Activated CD4-positive, alpha-beta T cell treated with anti-CD3 and anti-CD28 coated beads, Interleukin-2, amount 50 U/mL, for 24 hours (primary cell): Measurements from ENCODE around the gene PLEKHA6.
"Not testable (repeated sequence)": the region's sequence is repeated elsewhere in the genome, so short reads cannot be mapped to it uniquely, and the experiment has no call there.

Source experiments
- DNase-seq, 2 donors: peaks; one replicate each; pipeline ENCODE4 v3.0.0-alpha.2; 2020; ENCODE audit warnings: low read depth in 1 of 2, low spot score in 1 of 2

Gene PLEKHA6

DNA sequence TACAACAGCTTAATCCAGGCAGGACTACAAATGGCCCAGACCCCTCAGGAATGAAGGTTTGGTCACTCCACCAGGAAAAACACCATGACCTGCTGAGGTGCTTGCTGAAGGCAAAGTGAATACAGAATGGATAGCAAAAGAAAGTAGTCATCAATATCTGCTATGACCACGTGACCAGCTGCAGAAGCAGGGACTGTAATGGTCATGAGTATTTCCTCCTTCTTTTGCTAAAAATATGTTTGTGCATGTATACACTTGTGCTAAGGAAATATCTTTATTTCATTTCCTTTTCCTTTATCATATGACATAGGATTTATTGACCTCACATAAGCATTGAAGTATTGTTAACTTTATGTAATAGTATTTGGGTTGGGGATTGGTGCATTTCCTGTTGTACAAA is 119.5 kb downstream of the PLEKHA6 start:
- DNase-seq = no peak

DNA sequence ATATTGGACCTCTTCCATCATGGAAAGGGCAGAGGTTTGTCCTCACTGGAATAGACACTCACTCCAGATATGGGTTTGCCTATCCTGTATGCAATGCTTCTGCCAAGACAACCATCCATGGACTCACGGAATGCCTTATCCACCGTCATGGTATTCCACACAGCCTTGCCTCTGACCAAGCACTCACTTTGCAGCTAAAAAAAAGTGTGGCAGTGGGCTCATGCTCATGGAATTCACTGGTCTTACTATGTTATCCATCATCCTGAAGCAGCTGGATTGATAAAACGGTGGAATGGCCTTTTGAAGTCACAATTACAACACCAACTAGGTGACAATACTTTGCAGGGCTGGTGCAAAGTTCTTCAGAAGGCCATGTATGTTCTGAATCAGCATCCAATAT is 120.3 kb downstream of the PLEKHA6 start:
- not testable (repeated sequence) for DNase-seq

DNA sequence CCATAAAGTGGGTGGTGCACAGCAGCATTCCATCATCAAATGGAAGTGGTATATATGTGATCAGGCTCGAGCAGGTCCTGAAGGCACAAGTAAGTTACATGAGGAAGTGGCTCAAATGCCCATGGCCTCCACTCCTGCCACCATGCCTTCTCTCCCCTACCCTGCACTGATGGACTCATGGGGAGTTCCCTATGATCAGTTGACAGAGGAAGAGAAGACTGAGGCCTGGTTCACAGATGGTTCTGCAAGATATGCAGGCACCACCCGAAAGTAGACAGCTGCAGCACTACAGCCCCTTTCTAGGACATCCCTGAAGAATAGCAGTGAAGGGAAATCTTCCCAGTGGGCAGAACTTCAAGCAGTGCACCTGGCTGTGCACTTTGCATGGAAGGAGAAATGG is 121.2 kb downstream of the PLEKHA6 start:
- not testable (repeated sequence) for DNase-seq

DNA sequence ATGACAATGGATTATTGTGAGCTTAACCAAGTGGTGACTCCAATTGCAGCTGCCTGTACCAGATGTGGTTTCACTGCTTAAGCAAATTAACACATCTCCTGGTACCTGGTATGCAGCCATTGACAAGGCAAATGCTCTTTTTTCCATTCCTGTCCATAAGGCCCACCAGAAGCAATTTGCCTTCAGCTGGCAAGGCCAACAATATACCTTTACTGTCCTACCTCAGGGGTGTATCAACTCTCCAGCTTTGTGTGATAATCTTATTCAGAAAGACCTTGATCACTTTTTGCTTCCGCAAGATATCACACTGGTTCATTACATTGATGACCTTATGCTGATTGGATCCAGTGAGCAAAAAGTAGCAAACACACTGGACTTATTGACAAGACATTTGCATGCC is 122.2 kb downstream of the PLEKHA6 start:
- DNase-seq = not testable (repeated sequence)

DNA sequence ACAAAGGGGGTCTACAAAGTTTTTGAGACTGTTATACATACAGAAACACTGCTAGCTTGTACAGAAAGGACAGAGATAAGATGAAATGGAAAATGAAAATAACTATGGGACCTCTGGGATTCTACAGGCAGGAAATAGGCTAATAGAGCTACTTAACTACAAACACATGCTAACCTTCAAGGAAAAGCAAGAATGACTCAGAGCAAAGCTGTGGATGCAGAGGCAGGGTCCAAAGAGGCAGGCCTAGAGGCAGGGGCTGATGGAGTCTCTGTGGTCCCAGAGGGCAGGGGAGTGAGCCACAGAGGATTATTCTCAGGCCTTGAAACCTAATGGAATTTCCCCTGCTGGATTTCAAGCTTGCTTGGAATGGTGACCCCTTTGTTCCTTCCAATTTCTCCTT is 127.2 kb downstream of the PLEKHA6 start:
- DNase-seq = no peak

DNA sequence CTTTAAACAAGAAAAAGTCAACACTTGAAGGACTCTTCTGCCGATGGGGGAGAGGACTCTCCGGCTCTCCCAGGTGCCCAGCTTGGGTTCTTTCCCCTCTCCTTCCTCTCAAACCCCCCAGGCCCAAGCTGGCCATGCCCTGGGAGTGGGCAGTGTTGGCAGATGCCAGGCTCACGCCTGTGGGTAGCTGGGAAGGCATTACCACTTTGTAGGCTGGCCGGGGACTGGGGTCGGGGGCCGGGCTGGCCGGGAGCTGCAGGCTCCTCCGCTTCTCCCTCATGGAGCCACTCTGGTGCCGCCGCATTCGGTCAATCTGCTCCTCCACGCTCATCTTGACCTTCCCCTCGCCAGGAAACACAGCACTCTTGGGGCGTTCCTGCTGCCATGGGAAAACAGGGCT is 129.5 kb downstream of the PLEKHA6 start:
- no peak for DNase-seq

DNA sequence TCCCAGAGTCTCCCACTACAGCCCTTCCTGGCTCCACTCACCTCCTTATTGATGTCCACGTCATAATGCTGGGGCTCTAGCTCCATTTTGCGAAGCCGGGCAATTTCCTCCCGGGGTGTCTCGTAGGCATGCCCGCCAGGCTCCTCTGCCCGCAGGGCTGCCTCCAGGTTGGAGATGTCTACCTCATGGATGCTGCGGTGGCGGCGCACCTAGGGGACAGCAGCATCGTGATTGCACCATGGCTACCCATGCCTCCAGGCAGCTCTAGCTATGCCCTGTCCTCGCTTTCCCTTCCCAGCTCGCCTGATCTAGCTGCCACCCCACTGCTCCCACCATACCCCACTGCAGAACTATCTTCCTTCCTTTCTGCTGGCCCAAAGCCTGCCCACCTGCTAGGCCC is 130.8 kb downstream of the PLEKHA6 start:
- DNase-seq = no peak

DNA sequence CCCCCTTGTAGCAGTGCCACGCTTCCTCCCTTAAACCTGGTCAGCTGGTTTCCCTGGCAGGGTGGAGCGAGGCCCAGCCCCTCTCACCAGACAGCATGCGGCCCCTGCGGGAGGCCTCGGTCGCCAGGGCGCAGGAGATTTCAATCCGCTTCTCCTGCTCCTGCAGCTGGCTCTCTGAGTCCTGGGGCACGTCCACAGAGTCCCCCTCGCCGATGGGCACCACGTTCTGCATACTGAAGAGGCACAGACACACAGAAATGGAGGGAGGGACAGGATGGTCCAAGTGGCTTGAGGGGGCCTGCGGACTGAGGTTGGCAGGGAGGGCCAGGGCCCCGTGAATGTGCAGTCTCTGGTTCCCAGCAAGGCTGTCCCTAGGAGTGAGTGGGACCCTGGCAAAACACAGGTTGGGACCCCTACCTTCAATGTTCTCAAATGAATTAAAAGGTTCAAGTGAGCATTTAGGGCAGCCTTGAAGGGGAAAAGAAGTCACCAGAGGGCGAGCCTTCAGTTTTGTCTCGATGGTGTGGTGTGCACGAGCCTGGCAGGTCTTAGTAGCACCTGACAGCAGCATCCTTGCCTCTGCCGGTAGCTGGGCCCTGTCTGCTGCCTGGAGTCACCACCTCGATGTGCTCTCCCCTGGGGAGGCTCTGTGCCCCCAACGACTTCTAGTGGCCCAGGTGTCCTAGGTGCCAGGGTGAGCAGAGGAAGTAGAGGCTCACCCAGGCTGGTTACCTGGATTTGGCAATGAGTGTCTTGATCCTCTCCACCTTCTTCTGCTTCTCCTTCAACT is 131.5 kb downstream of the PLEKHA6 start:
- no peak for DNase-seq

DNA sequence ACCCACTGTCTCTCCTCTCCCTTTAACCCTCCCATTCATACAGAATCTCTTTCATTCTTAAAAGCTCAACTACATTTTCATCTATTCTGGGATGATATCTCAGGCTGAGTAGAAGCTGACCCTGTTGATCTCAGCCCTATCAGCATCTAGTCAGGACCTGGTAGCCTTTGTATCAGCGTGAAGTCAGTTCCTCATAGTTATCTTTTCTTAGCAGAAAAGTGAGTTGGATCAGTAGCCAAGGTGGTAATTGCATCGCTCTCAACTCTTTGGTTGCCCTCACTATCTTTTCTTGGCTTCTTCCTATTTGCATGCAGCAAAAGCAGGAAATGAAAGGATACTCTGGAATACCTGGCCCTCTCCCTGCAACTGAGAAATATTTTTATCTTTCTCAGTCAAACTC is 132.4 kb downstream of the PLEKHA6 start:
- no peak for DNase-seq

DNA sequence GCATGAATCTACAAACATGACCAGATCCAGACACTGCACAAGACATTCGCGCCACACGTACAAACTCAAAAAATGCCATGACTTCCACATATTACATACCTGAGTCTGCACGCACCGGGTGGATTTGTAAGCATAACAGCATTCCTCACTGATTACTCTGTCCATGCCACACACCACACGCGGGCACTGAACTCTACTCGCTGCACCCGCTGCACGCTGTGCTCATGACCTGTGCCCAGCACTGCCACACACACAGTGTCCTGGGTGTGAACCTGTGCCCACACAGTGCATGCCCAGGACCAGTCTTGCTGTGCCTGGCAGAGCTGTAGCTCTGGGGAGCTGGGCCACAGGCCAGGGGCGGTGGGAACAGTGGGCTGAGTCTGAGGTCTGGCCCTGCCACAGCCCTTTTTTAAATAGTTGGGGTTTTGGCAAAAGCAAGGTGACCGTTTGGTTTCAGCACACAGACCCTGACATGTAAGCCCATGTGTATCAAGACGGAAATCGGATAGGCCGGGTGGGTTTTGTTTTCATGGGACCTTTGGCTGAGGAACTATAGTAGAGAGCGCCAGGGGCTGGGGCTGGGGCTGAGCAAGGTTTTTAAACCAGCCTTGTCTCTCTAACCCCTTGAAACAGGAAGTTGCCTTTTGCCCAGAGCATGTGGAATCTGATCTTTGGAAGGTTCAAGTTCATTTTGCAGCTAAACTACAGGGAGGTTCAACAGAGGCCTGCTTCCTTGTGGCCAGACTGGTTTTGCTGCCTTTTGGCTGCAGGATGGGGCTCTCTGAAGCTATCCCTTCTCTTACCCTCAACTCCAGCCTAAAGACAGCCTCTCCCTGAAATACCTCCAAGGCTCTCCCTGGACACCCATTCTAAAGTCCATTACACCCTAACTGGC is 133.6 kb downstream of the PLEKHA6 start:
- no peak for DNase-seq

DNA sequence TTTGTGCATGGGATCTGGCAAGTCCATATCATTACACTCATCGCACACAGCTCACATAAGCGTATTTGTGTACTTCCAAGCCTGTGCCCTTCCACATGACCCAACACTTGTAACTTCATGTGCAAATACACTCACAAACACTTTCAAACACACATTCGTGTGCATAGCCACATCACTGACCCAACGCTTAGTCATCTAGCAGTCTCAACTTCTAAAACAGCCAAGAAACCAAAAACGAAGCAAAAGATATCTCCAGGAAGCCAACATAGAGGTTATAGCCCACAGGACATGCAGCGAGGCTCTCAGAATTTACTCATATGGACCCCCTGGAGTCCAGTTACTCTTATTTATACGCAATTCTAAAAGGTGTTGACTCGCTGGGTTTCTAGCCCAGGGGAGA is 135.1 kb downstream of the PLEKHA6 start:
- DNase-seq = no peak

DNA sequence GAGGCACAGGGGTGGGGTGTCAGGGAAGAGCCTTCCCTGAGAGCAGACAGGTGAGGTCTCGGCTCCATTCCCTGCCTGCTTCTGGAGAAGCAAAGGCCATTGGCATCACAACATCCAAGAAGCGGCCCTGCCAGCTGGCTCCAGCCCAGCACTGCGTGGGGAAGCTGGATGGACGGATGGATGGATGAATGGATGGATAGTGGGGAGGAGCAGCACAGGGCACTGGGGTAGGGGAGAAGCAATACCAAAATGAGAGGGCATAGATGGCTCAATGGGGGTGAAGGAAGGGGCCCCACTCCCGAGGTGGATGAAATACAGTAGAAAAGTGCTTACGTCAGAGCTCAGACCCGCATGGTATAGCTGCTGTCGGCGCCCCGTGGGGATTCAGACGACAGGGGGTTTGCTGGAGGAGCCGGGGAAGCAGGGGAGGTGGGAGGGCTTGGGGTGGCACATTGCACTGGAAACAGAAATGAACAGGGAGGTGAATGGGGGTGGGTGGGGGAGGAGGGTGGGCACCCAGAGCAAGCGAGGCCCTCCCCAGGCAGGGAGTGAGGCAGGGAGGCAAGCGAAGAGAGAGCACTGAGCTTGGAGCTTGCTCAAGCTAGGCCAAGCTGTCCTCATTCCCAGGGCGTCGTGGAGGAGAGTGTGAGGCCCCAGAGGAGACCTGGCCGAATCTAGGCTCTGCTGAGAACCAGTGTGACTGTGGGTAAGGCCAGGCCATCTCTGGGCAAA is 136.4 kb downstream of the PLEKHA6 start:
- DNase-seq = no peak

DNA sequence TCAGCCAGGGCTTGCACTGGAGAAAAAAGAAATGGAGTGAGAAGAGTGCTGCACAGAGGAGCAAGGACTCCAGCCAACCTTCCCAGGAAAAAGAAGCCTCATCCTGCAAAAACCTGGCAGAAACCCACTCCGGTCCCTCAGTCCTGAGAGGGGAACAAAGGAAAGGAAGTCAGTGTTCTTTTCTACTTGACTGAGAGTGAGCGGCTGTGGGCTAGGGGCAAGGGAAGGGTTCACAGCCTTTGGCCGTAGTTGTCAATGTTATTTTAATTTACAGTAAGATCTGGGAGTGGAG is 137.0 kb downstream of the PLEKHA6 start:
- DNase-seq = no peak

DNA sequence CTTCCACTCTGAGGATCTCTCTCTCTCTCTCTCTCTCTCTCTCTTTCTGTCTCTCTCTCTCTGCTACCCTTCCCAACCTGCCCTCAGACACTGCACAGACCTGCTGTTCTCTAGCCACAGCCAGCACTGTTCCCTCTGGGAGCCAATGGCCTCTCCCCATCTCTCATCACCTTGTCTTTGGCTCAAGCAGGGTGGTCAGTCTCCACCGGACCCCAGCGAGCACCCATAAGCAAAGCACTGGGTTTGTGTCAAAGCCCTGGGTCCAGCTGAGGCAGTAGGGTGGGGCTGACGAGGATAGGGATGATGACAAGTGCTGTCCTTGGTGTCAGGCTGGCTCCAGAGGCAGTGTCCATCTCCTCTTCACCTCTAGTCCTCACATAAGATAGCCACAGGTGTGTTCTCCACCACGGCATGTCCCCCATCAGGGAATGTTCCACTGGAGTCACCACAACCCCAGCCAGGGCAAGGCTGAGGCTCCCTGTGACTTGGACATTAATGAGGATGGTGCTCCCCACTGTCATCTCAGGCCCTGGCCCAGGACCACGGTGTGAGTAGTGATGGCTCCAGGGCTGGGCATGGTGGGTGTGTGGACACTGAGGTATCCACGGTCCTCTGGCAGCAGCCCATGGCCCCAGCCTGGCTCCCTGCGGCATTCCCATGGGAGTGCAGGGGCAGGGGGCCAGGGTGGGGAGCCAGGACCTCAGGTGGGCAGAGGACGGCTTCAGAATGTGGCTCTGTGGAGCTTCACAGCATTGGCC is 137.5 kb downstream of the PLEKHA6 start:
- DNase-seq = no peak

DNA sequence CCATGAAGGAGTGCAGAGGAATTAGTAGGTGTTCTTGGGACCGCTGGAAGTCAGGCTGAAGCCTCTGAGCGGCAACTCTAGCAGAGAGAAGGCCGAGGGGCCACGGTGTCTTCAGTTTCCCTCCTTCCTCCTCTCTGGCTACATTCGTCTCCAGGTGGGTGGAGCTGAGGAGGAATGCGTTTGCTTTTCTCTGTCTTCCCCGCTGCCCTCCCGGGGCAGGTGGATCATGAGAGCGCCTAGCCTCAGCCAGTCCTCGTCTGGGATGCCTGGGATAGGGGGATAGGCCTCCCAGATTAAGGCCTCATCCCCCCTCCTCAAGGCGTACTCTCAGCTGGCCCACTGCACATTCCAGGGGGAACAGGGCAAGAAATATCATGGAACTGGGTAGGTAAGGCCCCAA is 138.5 kb downstream of the PLEKHA6 start:
- DNase-seq = no peak

DNA sequence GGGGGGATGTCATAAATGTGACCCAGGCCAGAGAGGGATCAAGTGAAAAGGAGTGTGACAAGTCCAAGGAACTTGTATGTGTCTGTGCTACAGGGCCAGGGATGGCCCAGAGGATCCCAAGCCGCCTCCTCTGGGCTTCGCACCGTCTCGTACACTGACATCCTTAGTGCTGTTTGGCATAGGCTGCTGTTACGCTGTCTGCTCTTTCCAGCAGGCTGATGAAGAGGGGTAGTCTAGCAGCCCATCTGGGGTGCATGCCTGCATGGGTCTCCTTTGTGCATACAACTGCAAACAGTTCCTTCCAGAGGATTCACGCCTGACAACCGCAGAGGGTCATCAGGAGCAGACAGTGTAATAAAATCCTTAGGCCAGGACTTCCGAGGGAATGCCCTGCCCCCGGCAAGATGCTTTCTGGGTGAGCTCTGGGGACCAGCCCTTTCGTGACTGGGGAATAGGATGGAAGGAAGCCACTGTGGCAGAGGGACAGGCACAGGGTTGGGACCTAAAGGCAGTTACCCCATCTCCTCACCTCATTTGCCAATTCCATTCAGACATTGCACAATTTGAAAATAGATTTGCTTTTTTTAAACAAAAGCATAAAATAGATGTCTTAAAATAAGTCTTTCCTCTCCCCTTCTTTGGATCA is 139.6 kb downstream of the PLEKHA6 start:
- DNase-seq = no peak

DNA sequence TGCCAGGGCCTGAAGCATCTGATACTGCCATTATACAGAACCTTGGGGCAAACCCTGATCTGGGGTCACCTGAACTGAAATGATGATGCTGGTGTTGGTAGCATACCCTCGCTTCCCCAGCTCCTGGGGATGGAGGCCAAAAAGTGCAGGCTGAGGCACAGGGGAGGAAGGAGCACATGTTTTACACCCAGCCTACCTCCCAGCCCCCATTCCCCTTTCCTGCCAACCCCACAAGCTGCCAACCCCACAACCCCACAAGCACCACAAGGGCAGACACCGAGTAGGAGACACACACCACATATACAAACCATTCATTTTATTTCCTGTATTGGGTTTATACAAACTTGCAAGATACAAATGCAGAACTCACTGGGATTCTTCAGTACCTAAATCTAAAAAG is 141.2 kb downstream of the PLEKHA6 start:
- DNase-seq = no peak

DNA sequence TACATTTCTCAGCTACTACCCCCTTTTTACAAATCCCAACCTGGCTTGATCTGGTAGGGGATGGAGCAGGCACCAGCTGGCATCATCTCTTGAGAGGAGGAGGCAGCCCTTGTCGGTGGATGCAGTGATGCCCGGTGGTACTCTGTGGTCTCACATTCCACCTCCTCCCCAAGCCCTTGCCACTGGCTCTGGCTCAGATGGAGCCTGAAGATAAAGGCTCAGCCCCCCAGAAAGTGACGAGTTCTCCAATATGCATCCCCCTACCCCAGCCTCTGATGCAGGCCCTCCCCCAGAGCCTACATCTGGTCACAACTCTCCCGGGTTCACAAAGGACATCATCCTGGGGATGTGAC is 142.1 kb downstream of the PLEKHA6 start:
- no peak for DNase-seq

DNA sequence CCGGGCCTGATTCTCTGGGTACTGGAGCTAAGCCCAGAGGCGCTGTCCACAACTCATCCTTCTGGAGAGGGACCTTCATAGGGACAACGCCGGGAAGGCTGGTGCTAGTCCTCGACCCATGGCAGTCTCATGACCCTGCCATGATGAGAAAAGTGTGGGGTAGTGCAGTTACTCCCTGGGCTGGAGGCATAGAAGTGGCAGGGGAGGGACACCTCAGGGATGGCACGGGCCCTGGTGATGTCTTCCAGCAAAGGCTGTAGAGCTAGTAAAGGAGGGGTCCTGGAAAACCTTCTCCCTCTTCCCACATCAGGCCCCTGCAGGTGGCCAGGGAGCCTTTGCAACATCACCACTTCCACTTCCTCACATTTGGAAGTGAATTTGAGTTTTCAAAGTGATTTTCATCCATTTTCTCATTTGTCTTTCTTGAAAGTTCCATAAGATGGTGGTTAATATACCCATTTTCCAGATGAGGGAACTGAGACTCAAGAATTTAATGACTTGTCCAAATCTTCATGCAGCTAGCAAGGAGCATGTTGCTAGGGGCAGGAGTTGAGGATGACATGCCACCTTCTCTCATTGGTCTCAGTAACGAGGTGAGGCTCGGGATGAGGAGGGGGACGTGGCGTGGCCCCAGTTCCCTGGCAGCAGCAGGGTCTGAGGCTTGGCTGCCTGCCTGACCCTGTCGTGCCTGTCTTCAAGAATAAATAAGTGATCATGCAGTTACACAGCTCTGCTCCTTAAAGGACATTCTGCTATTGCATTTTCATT is 142.7 kb downstream of the PLEKHA6 start:
- no peak for DNase-seq

DNA sequence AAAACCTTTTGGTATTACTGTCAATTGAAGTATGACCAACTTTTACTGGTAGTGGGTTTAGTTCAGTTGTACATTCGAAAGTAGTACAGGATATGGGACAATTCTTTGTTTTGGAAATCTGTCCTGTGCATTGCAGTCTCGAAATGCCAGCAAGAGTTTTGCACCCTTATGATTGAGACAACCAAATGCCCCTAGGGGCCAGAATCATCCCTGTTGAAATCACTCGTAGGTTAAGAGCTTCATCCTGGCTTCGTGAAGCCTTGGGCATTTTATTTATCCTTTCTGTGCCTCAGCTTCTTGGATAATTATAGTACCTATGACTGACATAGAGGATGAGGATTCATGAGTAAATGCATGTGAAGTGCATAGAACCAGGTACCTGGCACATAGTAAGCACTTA is 143.5 kb downstream of the PLEKHA6 start:
- DNase-seq = no peak
